HepG2 (cell line): ENCODE measurements around the gene SEPTIN2. TPM values are rescaled to one million over a fixed set of nuclear protein-coding genes. Genes with fewer than 3 reads are reported as not detected.
A peak's percentile ranks its signal among the peaks of the same experiment; 100 is the strongest.

Source experiments
- E2F1 ChIP-seq: sonication (generic); formaldehyde crosslinking; IDR thresholded peaks from 2 replicates; pipeline ENCODE4 v1.5.0; 2020; ENCODE audit warnings: missing genetic modification reagents
- FOSL1 ChIP-seq: sonication (generic); formaldehyde crosslinking; IDR thresholded peaks from 2 replicates; pipeline ENCODE4 v1.9.0; 2021; ENCODE audit warnings: missing genetic modification reagents, borderline replicate concordance
- IKZF1 ChIP-seq: fragments of 450-650 bp; IDR thresholded peaks from 2 replicates; pipeline ENCODE4 v1.7.1; 2016
- KDM4B ChIP-seq: sonication (generic); formaldehyde crosslinking; IDR thresholded peaks from 2 replicates; pipeline ENCODE4 v1.4.0; 2020; ENCODE audit warnings: missing genetic modification reagents
- KLF16 ChIP-seq, 2 experiments: sonication (generic) in 1 of 2; formaldehyde crosslinking in 1 of 2; IDR thresholded peaks; 2 replicates each; pipeline versions ENCODE4 v1.6.1 to v1.8.0; 2016 to 2023; ENCODE audit warnings: missing genetic modification reagents in 2 of 2, missing compliant biosample characterization in 1 of 2
- MED8 ChIP-seq: sonication (generic); formaldehyde crosslinking; IDR thresholded peaks from 2 replicates; pipeline ENCODE4 v1.8.1; 2023; ENCODE audit warnings: mild to moderate bottlenecking, missing genetic modification reagents; ENCODE audit not compliant: insufficient replicate concordance
- MLXIP ChIP-seq: sonication (generic); formaldehyde crosslinking; IDR thresholded peaks from 2 replicates; pipeline ENCODE4 v1.9.0; 2021; ENCODE audit warnings: missing genetic modification reagents, borderline replicate concordance
- MTF1 ChIP-seq: sonication (generic); formaldehyde crosslinking; IDR thresholded peaks from 2 replicates; pipeline ENCODE4 v1.5.0; 2020; ENCODE audit warnings: missing genetic modification reagents
- RORA ChIP-seq: sonication (generic); formaldehyde crosslinking; IDR thresholded peaks from 2 replicates; pipeline ENCODE4 v1.5.0; 2020; ENCODE audit warnings: mild to moderate bottlenecking, missing genetic modification reagents, moderate library complexity
- SETDB1 ChIP-seq: sonication (generic); formaldehyde crosslinking; IDR thresholded peaks from 2 replicates; pipeline ENCODE4 v1.5.1; 2020; ENCODE audit warnings: missing genetic modification reagents, mild to moderate bottlenecking, borderline replicate concordance
- TCF12 ChIP-seq, 2 experiments: fragments of 450-650 bp in 1 of 2; sonication (generic) in 1 of 2; formaldehyde crosslinking in 1 of 2; IDR thresholded peaks; 2 replicates each; pipeline versions ENCODE4 v1.6.1 to v1.8.0; 2017 to 2022; ENCODE audit warnings: antibody characterized with exemption in 1 of 2, mild to moderate bottlenecking in 1 of 2, missing genetic modification reagents in 1 of 2, moderate library complexity in 1 of 2
- THAP11 ChIP-seq: IDR thresholded peaks from 2 replicates; pipeline ENCODE4 v1.6.1; 2016; ENCODE audit warnings: missing biosample characterization, missing genetic modification reagents
- THRA ChIP-seq: sonication (generic); formaldehyde crosslinking; IDR thresholded peaks from 2 replicates; pipeline ENCODE4 v1.4.0; 2020; ENCODE audit warnings: missing genetic modification reagents, borderline replicate concordance
- ZFP82 ChIP-seq: sonication (generic); formaldehyde crosslinking; IDR thresholded peaks from 2 replicates; pipeline ENCODE4 v1.5.1; 2020; ENCODE audit warnings: mild to moderate bottlenecking, missing genetic modification reagents, borderline replicate concordance
- ZNF121 ChIP-seq: sonication (generic); formaldehyde crosslinking; IDR thresholded peaks from 2 replicates; pipeline ENCODE4 v1.5.0; 2020; ENCODE audit warnings: mild to moderate bottlenecking, missing genetic modification reagents
- ZNF225 ChIP-seq: sonication (generic); formaldehyde crosslinking; IDR thresholded peaks from 2 replicates; pipeline ENCODE4 v1.4.0; 2020; ENCODE audit warnings: mild to moderate bottlenecking, missing genetic modification reagents
- ZNF503 ChIP-seq: sonication (generic); formaldehyde crosslinking; IDR thresholded peaks from 2 replicates; pipeline ENCODE4 v1.4.0; 2020; ENCODE audit warnings: missing genetic modification reagents
- ZNF782 ChIP-seq: sonication (generic); formaldehyde crosslinking; IDR thresholded peaks from 2 replicates; pipeline ENCODE4 v1.4.0; 2020; ENCODE audit warnings: missing genetic modification reagents, mild to moderate bottlenecking, borderline replicate concordance
- ZZZ3 ChIP-seq: sonication (generic); formaldehyde crosslinking; IDR thresholded peaks from 2 replicates; pipeline ENCODE4 v1.4.0; 2020; ENCODE audit warnings: missing genetic modification reagents, mild to moderate bottlenecking, borderline replicate concordance
- polyA plus RNA-seq, 8 experiments: library from polyadenylated mRNA; depleted of rRNA in 3 of 8; stranded (reverse) in 7 of 8; unstranded in 1 of 8; fragments of >200 nt; fragmentation: Illumina TruSeq in 4 of 8; extraction: Trizol in 4 of 8; gene quantifications; 2 replicates each; pipeline versions ENCODE4 v1.2.1 to v1.2.3, GENCODE V29; 2011 to 2016; ENCODE audit warnings: low read depth in 4 of 8, missing spikeins in 1 of 8, mixed read lengths in 1 of 8; ENCODE audit not compliant: insufficient read depth in 1 of 8
- total RNA-seq, 5 experiments: library from RNA; depleted of rRNA; stranded (reverse); fragments of >200 nt; fragmentation: Illumina TruSeq; extraction: Trizol; gene quantifications; 2 replicates each; pipeline ENCODE4 v1.2.3, GENCODE V29; 2016; ENCODE audit warnings: low read depth in 1 of 5

The SEPTIN2 gene
- total and polyA plus RNA-seq, 2 of the 13 experiments (the other 11 are each of a cell fraction or from before 2014, with no cell fraction given): 493 to 733 TPM

GRCh38 chr2:241315093-241315878 is 439 bp upstream of the SEPTIN2 start, which contains the start of gene HDLBP (continued):
- TF ChIP-seq MLXIP (CRISPR knock-in tag): 0 out of 2 replicates have a peak, but pooled peaks have one; percentile 77
- TF ChIP-seq MTF1 (CRISPR knock-in tag): peak; percentile 14; the same call in 1 of the 2 replicates
- TF ChIP-seq ZNF121: no peak; the same call in 1 of the 2 replicates
- TF ChIP-seq ZNF503: peak; percentile 75
- TF ChIP-seq ZNF782 (CRISPR knock-in tag): peak; percentile 94
- no peak for TF ChIP-seq SETDB1
- TF ChIP-seq ZZZ3 (CRISPR knock-in tag): peak; percentile 97
- peak; percentile 32 for TF ChIP-seq MED8 (CRISPR knock-in tag)
- no peak for TF ChIP-seq TCF12 (IDR thresholded peaks at IDR 0.05)
- no peak; the same call in 1 of the 2 replicates for TF ChIP-seq TCF12 (CRISPR knock-in tag; IDR thresholded peaks at IDR 0.05)
- TF ChIP-seq FOSL1: no peak
- peak in 1 of 2 experiments; percentile 81; a peak in 2 of 4 replicates for TF ChIP-seq KLF16 (CRISPR knock-in tag; IDR thresholded peaks at IDR 0.05)
- TF ChIP-seq KDM4B (CRISPR knock-in tag): peak; percentile 81; the same call in 1 of the 2 replicates
- TF ChIP-seq THRA (CRISPR knock-in tag): no peak
- TF ChIP-seq THAP11 (CRISPR knock-in tag): peak; percentile 93
- peak; percentile 80 for TF ChIP-seq ZNF225 (CRISPR knock-in tag)
- TF ChIP-seq ZFP82 (CRISPR knock-in tag): peak; percentile 98; the same call in 1 of the 2 replicates
- TF ChIP-seq IKZF1: no peak
- no peak for TF ChIP-seq RORA (CRISPR knock-in tag)
- TF ChIP-seq E2F1: peak; percentile 81; the same call in 1 of the 2 replicates
